GM12872 (cell line): Measurements from ENCODE around the gene TTC7B.

Experiments
- TF ChIP-seq, protein P1 (sequence below): IDR thresholded peaks from 3 replicates; pipeline ENCODE4 v1.5.1; 2011; ENCODE audit warnings: low read depth, mild to moderate bottlenecking, low read length, moderate library complexity; ENCODE audit not compliant: insufficient read depth

The TTC7B gene

GRCh38 chr14:90731487-90731886, 84.7 kb downstream of the TTC7B start:
- TF ChIP-seq, protein P1, sequence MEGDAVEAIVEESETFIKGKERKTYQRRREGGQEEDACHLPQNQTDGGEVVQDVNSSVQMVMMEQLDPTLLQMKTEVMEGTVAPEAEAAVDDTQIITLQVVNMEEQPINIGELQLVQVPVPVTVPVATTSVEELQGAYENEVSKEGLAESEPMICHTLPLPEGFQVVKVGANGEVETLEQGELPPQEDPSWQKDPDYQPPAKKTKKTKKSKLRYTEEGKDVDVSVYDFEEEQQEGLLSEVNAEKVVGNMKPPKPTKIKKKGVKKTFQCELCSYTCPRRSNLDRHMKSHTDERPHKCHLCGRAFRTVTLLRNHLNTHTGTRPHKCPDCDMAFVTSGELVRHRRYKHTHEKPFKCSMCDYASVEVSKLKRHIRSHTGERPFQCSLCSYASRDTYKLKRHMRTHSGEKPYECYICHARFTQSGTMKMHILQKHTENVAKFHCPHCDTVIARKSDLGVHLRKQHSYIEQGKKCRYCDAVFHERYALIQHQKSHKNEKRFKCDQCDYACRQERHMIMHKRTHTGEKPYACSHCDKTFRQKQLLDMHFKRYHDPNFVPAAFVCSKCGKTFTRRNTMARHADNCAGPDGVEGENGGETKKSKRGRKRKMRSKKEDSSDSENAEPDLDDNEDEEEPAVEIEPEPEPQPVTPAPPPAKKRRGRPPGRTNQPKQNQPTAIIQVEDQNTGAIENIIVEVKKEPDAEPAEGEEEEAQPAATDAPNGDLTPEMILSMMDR, result no peak

DNA sequence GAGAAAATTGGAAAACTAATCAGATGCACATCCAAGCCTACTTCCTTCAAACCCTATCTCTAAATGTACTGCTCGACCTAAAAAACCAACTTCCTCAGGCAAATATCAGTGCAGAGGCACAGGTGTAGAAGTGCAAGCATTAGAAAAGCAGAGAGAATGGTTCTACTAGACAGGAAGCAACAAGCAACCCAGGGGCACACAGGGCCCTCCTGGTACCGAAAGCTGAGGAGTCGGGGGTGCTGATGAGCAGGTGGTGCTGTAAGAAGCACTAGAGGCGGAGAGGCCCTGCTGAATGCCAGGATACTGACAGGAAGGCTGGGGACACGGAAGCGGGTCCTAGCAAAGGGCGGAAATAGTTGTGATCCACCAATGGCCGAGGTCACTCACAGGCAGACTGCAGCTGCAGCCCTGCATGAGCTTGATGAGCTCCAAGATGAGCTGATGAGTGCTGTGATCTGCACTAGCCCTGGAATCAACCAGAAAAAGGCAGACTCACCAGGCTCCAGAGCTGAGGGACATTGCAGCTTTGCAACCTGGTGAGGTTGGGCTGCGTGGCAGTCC, 85.9 kb downstream of the TTC7B start:
- TF ChIP-seq, protein P1, result no peak

- TF ChIP-seq, protein P1, result no peak
These were observed 87.3 kb downstream of the TTC7B start for GRCh38 chr14:90728951-90729350.

DNA sequence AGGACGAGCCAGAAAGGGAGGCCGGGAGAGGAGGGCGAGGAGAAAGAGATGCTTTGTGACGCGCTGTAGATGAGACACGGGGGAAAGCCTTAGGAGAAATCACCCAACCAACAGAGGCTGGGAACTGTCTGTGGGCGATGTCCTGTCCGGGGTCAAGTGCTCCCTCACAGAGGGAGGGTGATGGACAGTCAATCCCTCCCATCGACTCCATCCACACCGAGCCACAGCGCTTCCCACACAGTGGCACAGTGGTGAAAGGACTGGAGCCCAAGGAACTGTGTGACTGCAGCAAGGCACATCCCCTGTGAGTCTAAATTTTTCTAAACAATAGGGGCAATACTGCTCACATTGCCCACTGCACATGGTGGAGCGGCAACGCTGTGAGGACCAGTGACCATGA, 89.1 kb downstream of the TTC7B start:
- TF ChIP-seq, protein P1, result no peak

DNA sequence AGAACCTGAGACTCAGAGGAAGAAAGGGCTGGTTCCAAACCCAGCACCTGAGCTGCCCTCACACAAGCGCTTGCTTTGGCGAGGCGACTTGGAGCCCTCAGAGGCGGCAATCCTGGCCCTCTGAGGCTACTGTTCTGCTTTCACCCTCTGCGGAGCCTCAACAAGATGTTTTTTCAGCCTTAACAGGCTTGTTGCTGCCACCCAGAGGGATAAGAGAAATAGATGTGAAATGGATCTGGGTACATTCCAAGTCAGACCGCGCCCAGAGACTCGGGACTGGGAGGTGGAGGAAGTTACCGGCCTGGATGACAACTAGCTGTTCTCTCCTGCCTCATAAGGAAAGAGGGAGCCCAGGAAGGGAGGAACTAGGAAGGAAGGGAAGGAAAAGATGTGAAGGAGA, 89.6 kb downstream of the TTC7B start:
- TF ChIP-seq, protein P1, result no peak

DNA sequence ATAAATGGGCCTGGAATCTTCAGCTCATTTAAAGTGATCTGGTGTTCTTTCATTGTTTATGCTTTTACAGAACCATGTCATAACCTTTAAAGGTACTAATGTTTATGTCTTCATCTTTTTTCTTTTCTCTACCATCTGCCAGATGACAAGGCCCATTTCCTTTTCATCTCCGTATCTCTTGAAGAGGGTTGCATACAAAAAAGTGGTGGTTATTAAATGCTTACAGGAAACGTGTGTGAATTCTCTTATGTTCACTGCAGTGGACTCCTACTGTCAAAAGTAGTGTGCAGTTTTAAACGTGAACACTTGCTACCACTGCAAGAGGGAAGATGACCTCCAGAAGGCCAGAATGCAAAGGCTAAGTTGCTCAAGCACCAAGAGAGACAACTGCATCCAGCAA, 91.4 kb downstream of the TTC7B start:
- TF ChIP-seq, protein P1, result no peak

DNA sequence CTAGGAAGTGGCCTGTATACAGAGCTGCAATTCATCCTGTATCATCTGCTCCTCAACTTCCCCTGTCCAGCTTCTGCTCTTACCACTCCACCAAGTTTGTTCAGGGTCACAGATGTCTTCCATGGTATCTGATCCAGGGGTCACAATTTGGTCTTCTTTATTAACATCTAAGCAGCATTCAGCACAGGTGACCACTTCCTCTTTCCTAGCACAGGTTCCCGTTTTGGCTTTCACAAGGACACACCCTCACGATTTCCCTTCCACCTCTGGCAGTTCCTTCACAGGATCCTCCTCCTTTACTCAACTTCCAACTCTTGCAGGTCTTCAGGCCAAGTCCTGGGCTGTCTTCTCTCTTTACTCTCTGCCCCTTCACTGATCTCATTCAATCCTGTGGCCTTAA, 93.6 kb downstream of the TTC7B start:
- TF ChIP-seq, protein P1, result no peak
